Measurements from ENCODE around the gene HSP90AB1. TPM values are rescaled to one million over a fixed set of nuclear protein-coding genes. Genes with fewer than 3 reads are reported as not detected.

The HSP90AB1 gene
- total RNA-seq, 4 donors from 2014 or later = 433 to 696 (median 601) TPM

DNA sequence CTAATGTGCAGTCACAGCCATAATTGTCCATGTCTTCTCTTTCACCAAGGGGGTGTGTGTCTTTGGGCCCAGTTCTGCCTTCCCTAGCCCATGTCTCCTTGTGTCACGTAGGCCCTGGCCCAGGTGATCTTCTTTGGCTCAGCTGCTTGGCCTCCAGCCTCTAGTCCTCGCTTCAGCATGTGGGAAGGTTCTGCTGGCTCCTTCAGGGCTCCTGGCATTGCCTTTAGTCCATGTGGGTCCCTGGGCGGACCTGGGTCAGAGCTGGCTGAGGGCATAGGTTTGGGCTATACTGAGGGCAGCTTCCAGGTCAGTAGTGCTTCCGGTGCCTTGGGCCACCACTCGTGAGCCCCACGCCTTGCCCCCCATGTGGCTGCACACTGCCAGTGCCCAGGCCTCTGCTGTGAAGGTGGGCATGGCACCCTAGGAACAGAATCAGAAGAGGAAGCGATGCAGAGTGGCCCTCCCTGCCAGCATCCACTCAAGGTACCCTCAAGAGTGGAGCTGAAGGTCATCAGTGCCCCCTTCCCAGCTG is 53.5 kb downstream of the HSP90AB1 start:
- TF ChIP-seq POLR2A (IDR thresholded peaks at IDR 0.05) = no peak
- TF ChIP-seq, protein P1, sequence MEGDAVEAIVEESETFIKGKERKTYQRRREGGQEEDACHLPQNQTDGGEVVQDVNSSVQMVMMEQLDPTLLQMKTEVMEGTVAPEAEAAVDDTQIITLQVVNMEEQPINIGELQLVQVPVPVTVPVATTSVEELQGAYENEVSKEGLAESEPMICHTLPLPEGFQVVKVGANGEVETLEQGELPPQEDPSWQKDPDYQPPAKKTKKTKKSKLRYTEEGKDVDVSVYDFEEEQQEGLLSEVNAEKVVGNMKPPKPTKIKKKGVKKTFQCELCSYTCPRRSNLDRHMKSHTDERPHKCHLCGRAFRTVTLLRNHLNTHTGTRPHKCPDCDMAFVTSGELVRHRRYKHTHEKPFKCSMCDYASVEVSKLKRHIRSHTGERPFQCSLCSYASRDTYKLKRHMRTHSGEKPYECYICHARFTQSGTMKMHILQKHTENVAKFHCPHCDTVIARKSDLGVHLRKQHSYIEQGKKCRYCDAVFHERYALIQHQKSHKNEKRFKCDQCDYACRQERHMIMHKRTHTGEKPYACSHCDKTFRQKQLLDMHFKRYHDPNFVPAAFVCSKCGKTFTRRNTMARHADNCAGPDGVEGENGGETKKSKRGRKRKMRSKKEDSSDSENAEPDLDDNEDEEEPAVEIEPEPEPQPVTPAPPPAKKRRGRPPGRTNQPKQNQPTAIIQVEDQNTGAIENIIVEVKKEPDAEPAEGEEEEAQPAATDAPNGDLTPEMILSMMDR (IDR thresholded peaks at IDR 0.05) = no peak
- peaks cover 7 to 16% (median 11%) of the 10 kb centered on the region in 3 donors for H3K4me1 ChIP-seq
- H3K4me3 ChIP-seq = no peak overlapping the region
- peaks cover 0 to 32% (median 3%) of the 10 kb centered on the region in 4 donors for H3K27me3 ChIP-seq
- H3K36me3 ChIP-seq = peaks cover 26 to 54% (median 41%) of the 10 kb centered on the region in 3 donors
- intact Hi-C loops (cut with DNase I) = no loop called here
- 81 to 100% methylated on average over 1 to 3 of the region's 7 CpGs for WGBS, 2 donors
- H3K27ac ChIP-seq = no peak overlapping the region
- no peaks in the 10 kb centered on the region for H3K9me3 ChIP-seq
- DNase-seq = no peak

DNA sequence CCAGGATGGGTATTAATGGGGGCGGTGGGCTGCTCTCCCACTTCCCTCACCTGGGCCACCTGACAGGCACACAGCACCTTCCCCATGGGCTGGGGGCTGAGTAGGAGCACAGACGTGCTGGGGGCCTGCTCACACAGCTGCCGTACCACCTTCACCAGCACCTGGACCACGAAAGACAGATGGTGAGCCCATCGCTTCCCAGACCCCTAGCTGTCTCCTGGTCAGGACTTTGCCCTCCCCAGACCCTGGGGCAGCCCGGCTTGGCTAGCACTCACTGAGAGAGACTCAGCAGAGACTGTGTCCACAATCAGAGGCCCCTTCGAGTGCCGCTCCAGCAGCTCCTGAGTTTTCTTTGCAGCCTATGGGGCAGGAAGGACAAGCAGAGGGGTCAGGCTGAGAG is 54.2 kb downstream of the HSP90AB1 start:
- Histone ChIP-seq H3K4me1 (peaks cover 7 to 16% (median 11%) of the 10 kb centered on the region in 3 donors), H3K27me3 (peaks cover 0 to 25% (median 3%) of the 10 kb centered on the region in 4 donors), H3K36me3 (peaks cover 31 to 62% (median 46%) of the 10 kb centered on the region in 3 donors), H3K4me3 (no peak overlapping the region), H3K9me3 (no peaks in the 10 kb centered on the region), H3K27ac (no peak overlapping the region)
- WGBS, 2 donors = 81 to 91% methylated on average over 4 to 6 of the region's 8 CpGs
- intact Hi-C loops (cut with DNase I) = no loop called here
- no peak for DNase-seq
- TF ChIP-seq, protein P1 (IDR thresholded peaks at IDR 0.05) = no peak
- TF ChIP-seq POLR2A (IDR thresholded peaks at IDR 0.05) = no peak

DNA sequence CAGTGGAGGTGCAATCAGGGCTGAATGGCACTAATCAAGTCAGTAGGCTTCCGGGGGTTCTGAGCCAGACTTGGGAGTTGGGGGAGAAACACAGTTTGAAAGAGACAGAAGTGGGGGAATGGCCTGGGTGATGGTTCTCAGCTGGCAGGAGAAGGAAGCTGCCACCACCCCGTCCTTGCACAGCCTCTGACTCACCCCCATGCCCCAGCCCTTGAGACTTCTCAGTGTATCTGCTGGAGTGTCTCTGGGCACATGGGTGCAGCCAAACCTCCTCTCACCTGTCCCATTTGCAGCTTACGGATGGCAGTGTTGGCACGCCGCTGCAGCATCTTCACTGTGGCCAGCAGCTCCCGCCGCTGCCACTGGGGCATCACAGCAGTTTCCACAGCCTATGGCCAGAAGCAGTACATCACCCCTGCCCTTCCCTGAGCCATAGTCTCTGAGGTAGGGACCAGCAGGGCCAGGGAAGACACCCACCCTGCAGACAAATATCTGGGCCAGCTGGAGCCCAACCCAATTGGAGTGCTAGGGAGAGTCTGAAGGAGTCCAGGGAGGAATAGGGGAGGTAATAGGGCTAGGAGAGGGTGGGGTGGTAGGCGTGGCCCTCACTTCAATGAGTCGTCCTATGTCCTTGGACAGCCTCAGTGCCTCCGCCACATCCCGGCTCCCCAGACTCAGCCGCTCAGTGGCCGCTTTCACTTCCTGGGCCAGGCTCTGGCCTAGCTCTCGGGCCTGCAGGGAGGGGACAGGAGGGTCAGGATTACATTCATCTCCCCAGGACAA is 55.1 kb downstream of the HSP90AB1 start:
- H3K36me3 ChIP-seq = peaks cover 36 to 71% (median 48%) of the 10 kb centered on the region in 3 donors
- 80 to 87% methylated on average over 9 of the region's 14 CpGs for WGBS, 2 donors
- intact Hi-C loops (cut with DNase I) = no loop called here
- H3K9me3 ChIP-seq = no peaks in the 10 kb centered on the region
- H3K4me1 ChIP-seq = peaks cover 5 to 14% (median 10%) of the 10 kb centered on the region in 3 donors
- peaks cover 0 to 16% (median 3%) of the 10 kb centered on the region in 4 donors for H3K27me3 ChIP-seq
- H3K27ac ChIP-seq = no peak overlapping the region
- DNase-seq = no peak
- TF ChIP-seq, protein P1 (IDR thresholded peaks at IDR 0.05) = no peak
- no peak overlapping the region for H3K4me3 ChIP-seq

DNA sequence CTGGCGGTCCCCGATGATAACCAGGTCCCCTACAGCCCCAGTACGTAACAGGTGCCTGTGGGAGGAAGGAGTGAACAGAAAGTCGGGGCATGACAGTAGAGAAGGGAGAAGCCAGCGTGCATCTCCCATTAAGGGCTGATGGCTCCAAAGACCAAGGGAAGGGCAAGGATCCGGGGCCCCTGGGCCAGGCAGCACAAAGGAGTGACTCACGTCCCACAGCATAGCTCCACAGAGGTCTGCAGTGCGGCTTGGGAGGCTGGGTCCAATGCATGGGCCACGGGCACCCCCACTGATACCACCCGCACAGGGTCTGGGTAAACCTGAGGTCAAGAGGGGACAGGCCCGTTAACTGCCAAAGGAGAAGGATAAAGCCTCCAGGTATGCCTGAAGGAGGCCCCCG is 56.0 kb downstream of the HSP90AB1 start:
- 88 to 93% methylated on average over 9 to 11 of the region's 12 CpGs for WGBS, 2 donors
- H3K27me3 ChIP-seq = peaks cover 0 to 7% (median 0%) of the 10 kb centered on the region in 4 donors
- peaks cover 0 to 5% (median 2%) of the 10 kb centered on the region in 3 donors for H3K4me1 ChIP-seq
- DNase-seq = no peak
- TF ChIP-seq POLR2A (IDR thresholded peaks at IDR 0.05) = no peak
- TF ChIP-seq, protein P1 (IDR thresholded peaks at IDR 0.05) = no peak
- intact Hi-C loops (cut with DNase I) = no loop called here
- no peak overlapping the region for H3K27ac ChIP-seq
- no peak overlapping the region for H3K4me3 ChIP-seq
- no peaks in the 10 kb centered on the region for H3K9me3 ChIP-seq
- H3K36me3 ChIP-seq = peaks cover 42 to 79% (median 55%) of the 10 kb centered on the region in 3 donors

Small RNA genes within 50 kb of the gene (small RNA-seq; reads per million reads assigned to genes)
- 0 reads per million in 4 donors for gene RN7SL811P

Other genes starting within 250 kb of the HSP90AB1 start
- gene MRPL14, start 119.6 kb upstream of the HSP90AB1 start, total RNA-seq = 10 to 100 TPM; 41.7 to 60.3 (median 53.6) TPM
- 10 to 100 TPM; 27.8 to 56.3 (median 45.5) TPM for gene TMEM63B, start 119.5 kb upstream of the HSP90AB1 start, total RNA-seq
- gene CAPN11, start 88.3 kb upstream of the HSP90AB1 start, total RNA-seq = under 1 TPM in 2 of 4 donors, not detected in 2; 0.57 to 1.00 TPM
- gene MYMX, start 30.2 kb upstream of the HSP90AB1 start, total RNA-seq = not detected
- 10 to 100 TPM; 12.7 to 24.8 (median 22.3) TPM for gene SLC29A1, start 23.5 kb upstream of the HSP90AB1 start, total RNA-seq
- gene SLC35B2, start 10.4 kb downstream of the HSP90AB1 start, total RNA-seq = 10 to 100 TPM in 3 of 4 donors, 1 to 10 TPM in 1; 9.7 to 34.4 (median 21.2) TPM
- 10 to 100 TPM in 3 of 4 donors, 1 to 10 TPM in 1; 8.6 to 11.2 (median 10.2) TPM for gene NFKBIE, start 18.4 kb downstream of the HSP90AB1 start, total RNA-seq
- gene TMEM151B, start 23.3 kb downstream of the HSP90AB1 start, total RNA-seq = not detected
- gene AARS2, start 66.2 kb downstream of the HSP90AB1 start, total RNA-seq = 10 to 100 TPM in 3 of 4 donors, 1 to 10 TPM in 1; 9.0 to 21.9 (median 12.2) TPM
- not detected for gene SPATS1, start 95.5 kb downstream of the HSP90AB1 start, total RNA-seq
- gene CDC5L, start 140.6 kb downstream of the HSP90AB1 start, total RNA-seq = 10 to 100 TPM in 3 of 4 donors, 1 to 10 TPM in 1; 10.0 to 19.3 (median 14.7) TPM